WTC11 (cell line): ENCODE results near the gene EMC10. TPM values are rescaled to one million over a fixed set of nuclear protein-coding genes. Genes with fewer than 3 reads are reported as not detected.

Experiments
- ATAC-seq: fragments of 200-7000 bp; cut with Tn5 transposase; 2 replicates; pipeline ENCODE4 v1.10.0; 2021; ENCODE audit warnings: mild to moderate bottlenecking, moderate library complexity
- CTCF ChIA-PET: fragments of 300-600 bp; sonication (Branson Sonifier 250); formaldehyde crosslinking; loops from one replicate; lab custom pipeline; 2021; ENCODE audit warnings: antibody characterized with exemption; lab: Charles Lee
- POLR2A ChIA-PET: fragments of 350-600 bp; sonication (Branson Sonifier 250); formaldehyde crosslinking; loops from one replicate; lab custom pipeline; 2021; ENCODE audit warnings: antibody characterized with exemption; lab: Charles Lee
- DNase-seq: peaks from one replicate; pipeline ENCODE4 v3.0.0; 2021; ENCODE audit warnings: low spot score
- H3K27ac Mint-ChIP-seq: 2 replicates; pipeline ENCODE4 v1.8.0; 2021; ENCODE audit warnings: mixed read lengths
- H3K27me3 Mint-ChIP-seq: 2 replicates; pipeline ENCODE4 v1.8.0; 2021; ENCODE audit warnings: low read depth, mild to moderate bottlenecking, moderate library complexity, mixed read lengths
- H3K36me3 Mint-ChIP-seq: 2 replicates; pipeline ENCODE4 v1.8.0; 2021; ENCODE audit warnings: mixed read lengths
- H3K4me1 Mint-ChIP-seq: 2 replicates; pipeline ENCODE4 v1.8.0; 2022; ENCODE audit warnings: mixed read lengths
- H3K4me3 Mint-ChIP-seq: 2 replicates; pipeline ENCODE4 v1.8.0; 2021; ENCODE audit warnings: mild to moderate bottlenecking, moderate library complexity, mixed read lengths
- H3K9me3 Mint-ChIP-seq: 2 replicates; pipeline ENCODE4 v1.8.0; 2021; ENCODE audit warnings: mixed read lengths
- AFF4 ChIP-seq: sonication (generic); formaldehyde crosslinking; IDR thresholded peaks from 2 replicates; pipeline ENCODE4 v1.8.1; 2023; ENCODE audit warnings: mild to moderate bottlenecking, missing genetic modification reagents, borderline replicate concordance
- EMX1 ChIP-seq: fragments of 250-450 bp; sonication (Bioruptor Pico); IDR thresholded peaks from 2 replicates; pipeline ENCODE4 v1.8.0; 2021; ENCODE audit warnings: mild to moderate bottlenecking
- ERG ChIP-seq: fragments of 250-450 bp; sonication (Bioruptor Pico); IDR thresholded peaks from 2 replicates; pipeline ENCODE4 v1.8.0; 2021; ENCODE audit warnings: mild to moderate bottlenecking
- FOXJ3 ChIP-seq: sonication (generic); formaldehyde crosslinking; IDR thresholded peaks from 2 replicates; pipeline ENCODE4 v1.9.0; 2021; ENCODE audit warnings: missing genetic modification reagents, mild to moderate bottlenecking, borderline replicate concordance
- GABPB1 ChIP-seq: sonication (generic); formaldehyde crosslinking; IDR thresholded peaks from 2 replicates; pipeline ENCODE4 v1.8.1; 2023; ENCODE audit warnings: mild to moderate bottlenecking, missing genetic modification reagents
- MXD4 ChIP-seq: fragments of 250-450 bp; sonication (Bioruptor Pico); IDR thresholded peaks from 2 replicates; pipeline ENCODE4 v1.8.0; 2021; ENCODE audit warnings: mild to moderate bottlenecking, moderate library complexity, borderline replicate concordance
- MYBL2 ChIP-seq: sonication (generic); formaldehyde crosslinking; IDR thresholded peaks from 2 replicates; pipeline ENCODE4 v1.8.1; 2023; ENCODE audit warnings: mild to moderate bottlenecking, moderate library complexity, missing genetic modification reagents
- NFE2L1 ChIP-seq: sonication (generic); formaldehyde crosslinking; IDR thresholded peaks from 2 replicates; pipeline ENCODE4 v1.8.1; 2023; ENCODE audit warnings: missing genetic modification reagents
- TP53 ChIP-seq: sonication (generic); formaldehyde crosslinking; IDR thresholded peaks from 2 replicates; pipeline ENCODE4 v1.8.1; 2023; ENCODE audit warnings: mild to moderate bottlenecking, missing genetic modification reagents
- ZNF121 ChIP-seq: sonication (generic); formaldehyde crosslinking; IDR thresholded peaks from 2 replicates; pipeline ENCODE4 v1.8.0; 2023; ENCODE audit warnings: missing genetic modification reagents
- ZNF416 ChIP-seq: fragments of 250-450 bp; sonication (Bioruptor Pico); IDR thresholded peaks from 2 replicates; pipeline ENCODE4 v1.9.0; 2021; ENCODE audit warnings: mild to moderate bottlenecking, inconsistent platforms
- ZNF423 ChIP-seq: fragments of 250-450 bp; sonication (Bioruptor Pico); IDR thresholded peaks from 2 replicates; pipeline ENCODE4 v2.1.2; 2022; ENCODE audit warnings: mild to moderate bottlenecking, moderate library complexity
- total RNA-seq: library from RNA; stranded (reverse); gene quantifications from 3 replicates; pipeline ENCODE4 v1.2.3, GENCODE V29; 2021
- TF ChIP-seq, protein P1 (sequence below): sonication (generic); formaldehyde crosslinking; IDR thresholded peaks from 2 replicates; pipeline ENCODE4 v1.8.0; 2022; ENCODE audit warnings: missing genetic modification reagents
- TF ChIP-seq, protein P2 (sequence below): sonication (generic); formaldehyde crosslinking; IDR thresholded peaks from 2 replicates; pipeline ENCODE4 v1.8.1; 2022; ENCODE audit warnings: missing genetic modification reagents, borderline replicate concordance
- TF ChIP-seq, protein P3 (sequence below): fragments of 250-450 bp; sonication (Bioruptor Pico); IDR thresholded peaks from 2 replicates; pipeline ENCODE4 v1.9.0; 2021; ENCODE audit warnings: mild to moderate bottlenecking
- TF ChIP-seq, protein P4 (sequence below): fragments of 250-450 bp; sonication (Bioruptor Pico); IDR thresholded peaks from 2 replicates; pipeline ENCODE4 v1.9.0; 2021; ENCODE audit warnings: mild to moderate bottlenecking

EMC10 gene
- total RNA-seq, 1 experiment from 2014 or later, result 114 TPM

GRCh38 chr19:50494186-50495019 is 18.1 kb downstream of the EMC10 start:
- Mint-ChIP-seq H3K4me1 (peaks cover 24% of the 10 kb centered on the region), H3K9me3 (peaks cover 7% of the 10 kb centered on the region; the same call in 1 of the 2 replicates), H3K36me3 (peaks cover 7% of the 10 kb centered on the region; the same call in 1 of the 2 replicates), H3K27me3 (peaks cover 72% of the 10 kb centered on the region), H3K27ac (no peak overlapping the region), H3K4me3 (no peak overlapping the region)
- TF ChIP-seq, protein P1, sequence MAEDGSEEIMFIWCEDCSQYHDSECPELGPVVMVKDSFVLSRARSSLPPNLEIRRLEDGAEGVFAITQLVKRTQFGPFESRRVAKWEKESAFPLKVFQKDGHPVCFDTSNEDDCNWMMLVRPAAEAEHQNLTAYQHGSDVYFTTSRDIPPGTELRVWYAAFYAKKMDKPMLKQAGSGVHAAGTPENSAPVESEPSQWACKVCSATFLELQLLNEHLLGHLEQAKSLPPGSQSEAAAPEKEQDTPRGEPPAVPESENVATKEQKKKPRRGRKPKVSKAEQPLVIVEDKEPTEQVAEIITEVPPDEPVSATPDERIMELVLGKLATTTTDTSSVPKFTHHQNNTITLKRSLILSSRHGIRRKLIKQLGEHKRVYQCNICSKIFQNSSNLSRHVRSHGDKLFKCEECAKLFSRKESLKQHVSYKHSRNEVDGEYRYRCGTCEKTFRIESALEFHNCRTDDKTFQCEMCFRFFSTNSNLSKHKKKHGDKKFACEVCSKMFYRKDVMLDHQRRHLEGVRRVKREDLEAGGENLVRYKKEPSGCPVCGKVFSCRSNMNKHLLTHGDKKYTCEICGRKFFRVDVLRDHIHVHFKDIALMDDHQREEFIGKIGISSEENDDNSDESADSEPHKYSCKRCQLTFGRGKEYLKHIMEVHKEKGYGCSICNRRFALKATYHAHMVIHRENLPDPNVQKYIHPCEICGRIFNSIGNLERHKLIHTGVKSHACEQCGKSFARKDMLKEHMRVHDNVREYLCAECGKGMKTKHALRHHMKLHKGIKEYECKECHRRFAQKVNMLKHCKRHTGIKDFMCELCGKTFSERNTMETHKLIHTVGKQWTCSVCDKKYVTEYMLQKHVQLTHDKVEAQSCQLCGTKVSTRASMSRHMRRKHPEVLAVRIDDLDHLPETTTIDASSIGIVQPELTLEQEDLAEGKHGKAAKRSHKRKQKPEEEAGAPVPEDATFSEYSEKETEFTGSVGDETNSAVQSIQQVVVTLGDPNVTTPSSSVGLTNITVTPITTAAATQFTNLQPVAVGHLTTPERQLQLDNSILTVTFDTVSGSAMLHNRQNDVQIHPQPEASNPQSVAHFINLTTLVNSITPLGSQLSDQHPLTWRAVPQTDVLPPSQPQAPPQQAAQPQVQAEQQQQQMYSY (CRISPR knock-in tag), result no peak
- TF ChIP-seq MYBL2 (CRISPR knock-in tag) (no peak), NFE2L1 (no peak), ERG (CRISPR knock-in tag) (no peak), EMX1 (no peak), MXD4 (CRISPR knock-in tag) (no peak), GABPB1 (CRISPR knock-in tag) (no peak), AFF4 (CRISPR knock-in tag) (no peak), ZNF416 (CRISPR knock-in tag) (no peak), ZNF121 (CRISPR knock-in tag) (no peak), ZNF423 (CRISPR knock-in tag) (no peak), FOXJ3 (CRISPR knock-in tag) (no peak), TP53 (CRISPR knock-in tag) (no peak)
- TF ChIP-seq, protein P2, sequence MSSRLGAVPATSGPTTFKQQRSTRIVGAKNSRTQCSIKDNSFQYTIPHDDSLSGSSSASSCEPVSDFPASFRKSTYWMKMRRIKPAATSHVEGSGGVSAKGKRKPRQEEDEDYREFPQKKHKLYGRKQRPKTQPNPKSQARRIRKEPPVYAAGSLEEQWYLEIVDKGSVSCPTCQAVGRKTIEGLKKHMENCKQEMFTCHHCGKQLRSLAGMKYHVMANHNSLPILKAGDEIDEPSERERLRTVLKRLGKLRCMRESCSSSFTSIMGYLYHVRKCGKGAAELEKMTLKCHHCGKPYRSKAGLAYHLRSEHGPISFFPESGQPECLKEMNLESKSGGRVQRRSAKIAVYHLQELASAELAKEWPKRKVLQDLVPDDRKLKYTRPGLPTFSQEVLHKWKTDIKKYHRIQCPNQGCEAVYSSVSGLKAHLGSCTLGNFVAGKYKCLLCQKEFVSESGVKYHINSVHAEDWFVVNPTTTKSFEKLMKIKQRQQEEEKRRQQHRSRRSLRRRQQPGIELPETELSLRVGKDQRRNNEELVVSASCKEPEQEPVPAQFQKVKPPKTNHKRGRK, result no peak
- TF ChIP-seq, protein P3, sequence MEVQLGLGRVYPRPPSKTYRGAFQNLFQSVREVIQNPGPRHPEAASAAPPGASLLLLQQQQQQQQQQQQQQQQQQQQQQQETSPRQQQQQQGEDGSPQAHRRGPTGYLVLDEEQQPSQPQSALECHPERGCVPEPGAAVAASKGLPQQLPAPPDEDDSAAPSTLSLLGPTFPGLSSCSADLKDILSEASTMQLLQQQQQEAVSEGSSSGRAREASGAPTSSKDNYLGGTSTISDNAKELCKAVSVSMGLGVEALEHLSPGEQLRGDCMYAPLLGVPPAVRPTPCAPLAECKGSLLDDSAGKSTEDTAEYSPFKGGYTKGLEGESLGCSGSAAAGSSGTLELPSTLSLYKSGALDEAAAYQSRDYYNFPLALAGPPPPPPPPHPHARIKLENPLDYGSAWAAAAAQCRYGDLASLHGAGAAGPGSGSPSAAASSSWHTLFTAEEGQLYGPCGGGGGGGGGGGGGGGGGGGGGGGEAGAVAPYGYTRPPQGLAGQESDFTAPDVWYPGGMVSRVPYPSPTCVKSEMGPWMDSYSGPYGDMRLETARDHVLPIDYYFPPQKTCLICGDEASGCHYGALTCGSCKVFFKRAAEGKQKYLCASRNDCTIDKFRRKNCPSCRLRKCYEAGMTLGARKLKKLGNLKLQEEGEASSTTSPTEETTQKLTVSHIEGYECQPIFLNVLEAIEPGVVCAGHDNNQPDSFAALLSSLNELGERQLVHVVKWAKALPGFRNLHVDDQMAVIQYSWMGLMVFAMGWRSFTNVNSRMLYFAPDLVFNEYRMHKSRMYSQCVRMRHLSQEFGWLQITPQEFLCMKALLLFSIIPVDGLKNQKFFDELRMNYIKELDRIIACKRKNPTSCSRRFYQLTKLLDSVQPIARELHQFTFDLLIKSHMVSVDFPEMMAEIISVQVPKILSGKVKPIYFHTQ (CRISPR knock-in tag), result no peak
- TF ChIP-seq, protein P4, sequence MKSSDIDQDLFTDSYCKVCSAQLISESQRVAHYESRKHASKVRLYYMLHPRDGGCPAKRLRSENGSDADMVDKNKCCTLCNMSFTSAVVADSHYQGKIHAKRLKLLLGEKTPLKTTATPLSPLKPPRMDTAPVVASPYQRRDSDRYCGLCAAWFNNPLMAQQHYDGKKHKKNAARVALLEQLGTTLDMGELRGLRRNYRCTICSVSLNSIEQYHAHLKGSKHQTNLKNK (CRISPR knock-in tag), result no peak
- no peak for DNase-seq
- no peak for ATAC-seq
- ChIA-PET CTCF (interaction anchor here (1.2 to 1.4 kb wide), 2 partner anchors 43 to 137 kb away, joined by 3 to 4 read pairs; no protein-coding TSS in a partner anchor), POLR2A (no interaction called here)
